Fibroblast of lung (primary cell): ENCODE results near the gene ATXN7L3. TPM values are rescaled to one million over a fixed set of nuclear protein-coding genes. Genes with fewer than 3 reads are reported as not detected.

Source experiments
- DNase-seq, 2 donors: peaks; one replicate each; pipeline versions ENCODE4 v3.0.0 to v3.0.0-alpha.2; 2010; ENCODE audit warnings: low read depth in 2 of 2
- H2AFZ ChIP-seq: 2 replicates; pipeline ENCODE4 v1.5.1; 2012; ENCODE audit warnings: low read length, control low read depth, inconsistent platforms
- H3K27ac ChIP-seq: 2 replicates; pipeline ENCODE4 v1.5.1; 2011; ENCODE audit warnings: low read length, control low read depth; ENCODE audit not compliant: insufficient read depth
- H3K27me3 ChIP-seq: 2 replicates; pipeline ENCODE4 v1.5.1; 2011; ENCODE audit warnings: mild to moderate bottlenecking, low read length; ENCODE audit not compliant: control insufficient read depth, insufficient read depth
- H3K36me3 ChIP-seq: 2 replicates; pipeline ENCODE4 v1.5.1; 2011; ENCODE audit warnings: low read length; ENCODE audit not compliant: control insufficient read depth, insufficient read depth
- H3K4me1 ChIP-seq: 2 replicates; pipeline ENCODE4 v1.5.1; 2011; ENCODE audit warnings: low read length; ENCODE audit not compliant: control insufficient read depth, insufficient read depth; ENCODE audit errors: extremely low read depth
- H3K4me2 ChIP-seq: 2 replicates; pipeline ENCODE4 v1.5.1; 2011; ENCODE audit warnings: low read length, control low read depth; ENCODE audit not compliant: insufficient read depth; ENCODE audit errors: extremely low read depth
- H3K4me3 ChIP-seq, 4 experiments: fragments of 200-600 bp in 1 of 4; sonication (generic) in 1 of 4; replicated peaks in 1 of 4; 2 replicates each; pipeline ENCODE4 v1.5.1; 2011 to 2016; ENCODE audit warnings: low read length in 4 of 4, low read depth in 3 of 4, mild to moderate bottlenecking in 3 of 4, control low read depth in 2 of 4, inconsistent platforms in 1 of 4, mixed read lengths in 1 of 4; ENCODE audit not compliant: insufficient read depth in 1 of 4; ENCODE audit errors: control extremely low read depth in 1 of 4
- H3K79me2 ChIP-seq: 2 replicates; pipeline ENCODE4 v1.5.1; 2012; ENCODE audit warnings: mild to moderate bottlenecking, low read length, inconsistent platforms; ENCODE audit not compliant: control insufficient read depth, insufficient read depth
- H3K9ac ChIP-seq: 2 replicates; pipeline ENCODE4 v1.5.1; 2011; ENCODE audit warnings: mild to moderate bottlenecking, low read length, control low read depth; ENCODE audit not compliant: insufficient read depth
- H3K9me3 ChIP-seq: 2 replicates; pipeline ENCODE4 v1.5.1; 2012; ENCODE audit warnings: low read depth, low read length; ENCODE audit not compliant: control insufficient read depth, insufficient read depth
- H4K20me1 ChIP-seq: 2 replicates; pipeline ENCODE4 v1.5.1; 2011; ENCODE audit warnings: low read length; ENCODE audit not compliant: control insufficient read depth, insufficient read depth; ENCODE audit errors: extremely low read depth
- EZH2 ChIP-seq: IDR thresholded peaks from 2 replicates; pipeline ENCODE4 v1.5.1; 2012; ENCODE audit warnings: low read length, control low read depth, mild to moderate bottlenecking; ENCODE audit errors: missing control alignments
- polyA minus RNA-seq: library from RNA; depleted of rRNA, polyadenylated mRNA; stranded (reverse); fragments of >200 nt; gene quantifications from 2 replicates; pipeline ENCODE4 v1.2.3, GENCODE V29; 2011; ENCODE audit warnings: low replicate concordance
- polyA plus RNA-seq, 2 donors: library from polyadenylated mRNA; depleted of rRNA in 1 of 2; stranded (reverse) in 1 of 2; unstranded in 1 of 2; fragments of >200 nt; gene quantifications; 2 replicates each; pipeline ENCODE4 v1.2.1, GENCODE V29; 2011 to 2012; ENCODE audit warnings: missing spikeins in 1 of 2
- total RNA-seq: library from RNA; depleted of rRNA; stranded (reverse); fragments of >200 nt; gene quantifications from 2 replicates; pipeline ENCODE4 v1.2.1, GENCODE V29; 2014
- TF ChIP-seq, protein P1 (sequence below), 2 donors: IDR thresholded peaks in 1 of 2; conservative IDR thresholded peaks in 1 of 2; 1 replicate in 1 of 2; 2 replicates in 1 of 2; pipeline ENCODE4 v1.5.1; 2011 to 2012; ENCODE audit warnings: low read length in 2 of 2, control low read depth in 1 of 2, inconsistent platforms in 1 of 2, low read depth in 1 of 2, mild to moderate bottlenecking in 1 of 2

Gene ATXN7L3, protein sequence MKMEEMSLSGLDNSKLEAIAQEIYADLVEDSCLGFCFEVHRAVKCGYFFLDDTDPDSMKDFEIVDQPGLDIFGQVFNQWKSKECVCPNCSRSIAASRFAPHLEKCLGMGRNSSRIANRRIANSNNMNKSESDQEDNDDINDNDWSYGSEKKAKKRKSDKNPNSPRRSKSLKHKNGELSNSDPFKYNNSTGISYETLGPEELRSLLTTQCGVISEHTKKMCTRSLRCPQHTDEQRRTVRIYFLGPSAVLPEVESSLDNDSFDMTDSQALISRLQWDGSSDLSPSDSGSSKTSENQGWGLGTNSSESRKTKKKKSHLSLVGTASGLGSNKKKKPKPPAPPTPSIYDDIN
- total RNA-seq = 33.6 and 36.5 TPM in 2 replicates
- 31.8 and 34.8 TPM in 2 replicates for polyA plus RNA-seq
- 32.2 and 32.5 TPM in 2 replicates for polyA plus RNA-seq (2012)
- 60.1 and 67.0 TPM in 2 replicates for polyA minus RNA-seq

DNA sequence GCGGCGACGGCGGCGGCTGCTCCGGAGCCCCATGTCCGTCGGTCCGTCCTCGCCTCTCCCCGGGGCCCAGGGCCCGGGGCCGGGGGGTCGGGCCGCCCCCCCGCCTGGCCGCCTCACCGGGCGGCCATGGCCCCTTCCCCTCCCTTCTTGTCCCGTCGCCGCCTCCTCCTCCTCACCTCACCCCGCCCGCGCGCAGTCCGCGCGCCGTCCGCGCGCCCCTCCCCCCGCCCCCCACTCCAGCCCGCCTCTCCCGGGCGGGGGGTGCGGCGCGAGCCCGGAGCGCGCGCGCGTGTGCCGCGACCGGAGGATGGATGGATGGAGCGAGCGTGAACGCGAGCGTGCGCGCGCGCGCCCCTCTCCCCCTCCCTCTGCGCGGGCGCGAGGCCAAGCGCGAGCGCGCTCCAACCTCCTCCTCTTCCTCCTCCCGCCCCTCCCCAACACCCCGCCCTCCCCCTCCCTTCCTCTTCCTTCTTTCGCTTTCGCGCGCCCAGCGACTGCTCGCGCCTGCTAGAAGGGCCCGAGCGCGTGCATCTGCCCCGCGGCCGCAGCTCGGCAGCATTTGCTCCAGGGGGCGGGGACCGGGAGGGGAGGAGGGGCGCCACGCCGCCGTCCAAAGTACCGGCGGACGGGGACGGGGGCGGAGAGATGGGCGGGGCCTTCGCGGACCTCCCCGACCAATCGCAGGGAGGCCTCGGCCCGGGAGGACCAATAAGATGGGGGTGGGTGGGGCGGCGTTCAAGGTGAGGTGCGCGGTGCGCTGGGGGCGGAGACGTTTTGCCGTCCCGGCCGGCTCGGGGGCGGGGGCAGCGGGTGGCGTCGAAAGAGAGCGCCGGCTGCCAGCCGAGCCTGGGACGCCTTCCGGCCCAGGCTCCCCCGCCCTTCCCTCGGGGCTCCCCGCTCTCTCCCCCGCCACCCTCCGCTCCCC, at the start of gene ATXN7L3:
ATXN7L3 (minus strand) TSS at position 332 of the 925 bp plus-strand sequence. CDS start 1,814 bp downstream, outside the sequence.
- peaks cover 16% of the 10 kb centered on the region for H3K36me3 ChIP-seq
- H2AFZ ChIP-seq = peak within 1 kb of the TSS; percentile 66
- peak; percentile 97 to 98 for DNase-seq
- H3K9me3 ChIP-seq = no peaks in the 10 kb centered on the region
- H3K4me1 ChIP-seq = peaks cover 28% of the 10 kb centered on the region
- peak within 1 kb of the TSS; percentile 85 for H3K9ac ChIP-seq
- no peaks in the 10 kb centered on the region for H3K27me3 ChIP-seq
- no peaks in the 10 kb centered on the region for H4K20me1 ChIP-seq
- peak within 1 kb of the TSS; percentile 97 for H3K4me2 ChIP-seq
- peak within 1 kb of the TSS; percentile 88 for H3K27ac ChIP-seq
- H3K79me2 ChIP-seq = peaks cover 23% of the 10 kb centered on the region
- TF ChIP-seq, protein P1, sequence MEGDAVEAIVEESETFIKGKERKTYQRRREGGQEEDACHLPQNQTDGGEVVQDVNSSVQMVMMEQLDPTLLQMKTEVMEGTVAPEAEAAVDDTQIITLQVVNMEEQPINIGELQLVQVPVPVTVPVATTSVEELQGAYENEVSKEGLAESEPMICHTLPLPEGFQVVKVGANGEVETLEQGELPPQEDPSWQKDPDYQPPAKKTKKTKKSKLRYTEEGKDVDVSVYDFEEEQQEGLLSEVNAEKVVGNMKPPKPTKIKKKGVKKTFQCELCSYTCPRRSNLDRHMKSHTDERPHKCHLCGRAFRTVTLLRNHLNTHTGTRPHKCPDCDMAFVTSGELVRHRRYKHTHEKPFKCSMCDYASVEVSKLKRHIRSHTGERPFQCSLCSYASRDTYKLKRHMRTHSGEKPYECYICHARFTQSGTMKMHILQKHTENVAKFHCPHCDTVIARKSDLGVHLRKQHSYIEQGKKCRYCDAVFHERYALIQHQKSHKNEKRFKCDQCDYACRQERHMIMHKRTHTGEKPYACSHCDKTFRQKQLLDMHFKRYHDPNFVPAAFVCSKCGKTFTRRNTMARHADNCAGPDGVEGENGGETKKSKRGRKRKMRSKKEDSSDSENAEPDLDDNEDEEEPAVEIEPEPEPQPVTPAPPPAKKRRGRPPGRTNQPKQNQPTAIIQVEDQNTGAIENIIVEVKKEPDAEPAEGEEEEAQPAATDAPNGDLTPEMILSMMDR (conservative IDR thresholded peaks at IDR 0.05 in 1 of 2, IDR thresholded peaks at IDR 0.05 in 1 of 2; ENCODE audit: low read depth in 1 of 2, low read length in 2 of 2) = no peak
- no peak for TF ChIP-seq EZH2
- peak within 1 kb of the TSS; percentile 73 to 87 (median 80) for H3K4me3 ChIP-seq

DNA sequence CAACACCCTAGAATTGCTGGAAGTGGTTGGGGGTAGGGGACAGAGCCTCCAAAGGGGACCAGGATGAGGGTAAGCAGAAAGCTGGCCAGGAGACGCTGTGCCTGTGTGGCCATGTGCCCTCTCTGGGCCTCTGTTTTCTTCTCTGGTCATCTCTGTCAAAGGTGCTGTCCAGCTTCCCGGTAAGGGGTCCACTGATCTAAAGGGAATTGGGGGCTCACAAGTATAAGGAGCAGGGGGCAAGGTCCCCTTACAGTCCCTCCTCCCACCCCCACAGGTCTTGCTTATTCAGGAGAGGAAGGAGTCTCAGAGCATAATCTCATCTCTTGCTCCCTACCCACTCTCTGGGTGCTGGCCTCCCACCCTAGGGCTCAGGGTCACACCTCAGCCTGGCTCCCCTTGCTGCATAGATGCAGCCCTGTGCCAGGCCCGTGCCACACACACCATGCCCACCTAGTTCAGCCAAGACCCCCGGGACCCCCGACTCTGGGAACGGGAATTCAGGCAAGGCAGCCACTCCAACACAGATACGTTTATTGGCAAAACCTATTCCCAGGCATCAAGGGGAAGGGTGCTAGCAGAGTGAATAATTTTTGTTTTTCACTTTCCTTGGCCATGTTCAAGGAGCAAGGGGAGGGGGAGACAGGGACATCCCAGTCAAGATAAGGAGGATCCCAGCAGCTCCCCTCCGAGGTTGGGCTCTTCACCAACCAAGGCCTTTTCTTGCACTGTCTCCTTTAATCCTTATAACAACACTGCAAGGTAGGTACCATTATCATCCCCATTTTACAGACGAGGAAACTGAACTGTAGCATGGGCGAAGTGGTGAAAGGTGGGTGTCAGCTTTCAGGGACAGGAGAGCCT, 48.4 kb upstream of the ATXN7L3 start:
- DNase-seq = no peak
- Histone ChIP-seq H2AFZ (no peak overlapping the region), H3K36me3 (no peaks in the 10 kb centered on the region), H3K4me3 (no peak overlapping the region), H3K4me2 (no peak overlapping the region), H3K27me3 (no peaks in the 10 kb centered on the region), H4K20me1 (no peaks in the 10 kb centered on the region), H3K79me2 (no peaks in the 10 kb centered on the region), H3K9ac (no peak overlapping the region), H3K9me3 (no peaks in the 10 kb centered on the region), H3K27ac (no peak overlapping the region), H3K4me1 (no peaks in the 10 kb centered on the region)
- no peak for TF ChIP-seq EZH2
- TF ChIP-seq, protein P1 (conservative IDR thresholded peaks at IDR 0.05 in 1 of 2, IDR thresholded peaks at IDR 0.05 in 1 of 2; ENCODE audit: low read depth in 1 of 2, low read length in 2 of 2) = no peak
